HepG2 (cell line): ENCODE measurements around the gene UNC5C. TPM values are rescaled to one million over a fixed set of nuclear protein-coding genes. Genes with fewer than 3 reads are reported as not detected.

ENCODE experiments used
- ATAC-seq: fragments of 200-7000 bp; cut with Tn5 transposase; 3 replicates; pipeline ENCODE4 v1.9.1; 2020; ENCODE audit warnings: mild to moderate bottlenecking, moderate library complexity
- BruUV-seq: library from RNA; stranded (reverse); fragments of 400-500 nt; replicated peaks from 2 replicates; lab custom pipeline; 2021; lab: Mats Ljungman, UMichigan
- CTCF ChIA-PET: fragments of 300-600 bp; formaldehyde crosslinking; extraction: SDS; loops from one replicate; lab custom pipeline; 2021; ENCODE audit warnings: low total read pairs, inconsistent platforms, low intra/inter-chr PET ratio; lab: Yijun Ruan, JAX
- POLR2A ChIA-PET: fragments of 350-600 bp; sonication (Branson Sonifier 250); formaldehyde crosslinking; loops from one replicate; lab custom pipeline; 2020; ENCODE audit warnings: antibody characterized with exemption, inconsistent platforms; lab: Yijun Ruan, JAX
- DNase-seq: peaks from one replicate; pipeline ENCODE4 v3.0.0-alpha.2; 2015; ENCODE audit warnings: low spot score
- FAIRE-seq: peaks from 3 replicates; lab custom pipeline; 2011; peaks lifted over from hg19 to GRCh38; lab: Jason Lieb, UNC
- H2AFZ ChIP-seq: one replicate; pipeline ENCODE4 v1.6.1; 2011; ENCODE audit warnings: low read length, inconsistent platforms
- H3K27ac ChIP-seq: fragments of 300-600 bp; 3 replicates; pipeline ENCODE4 v1.8.0; 2011; ENCODE audit warnings: mixed run types, mild to moderate bottlenecking, mixed read lengths, low read length, inconsistent platforms; ENCODE audit not compliant: insufficient read depth; ENCODE audit errors: extremely low read length
- H3K27me3 ChIP-seq, 2 experiments: fragments of 200-600 bp in 1 of 2; 2 replicates in 1 of 2; 3 replicates in 1 of 2; pipeline versions ENCODE4 v1.6.0 to v1.8.0; 2011; ENCODE audit warnings: low read length in 2 of 2, mild to moderate bottlenecking in 2 of 2, moderate library complexity in 2 of 2, inconsistent platforms in 1 of 2; ENCODE audit not compliant: insufficient read depth in 2 of 2, control insufficient read depth in 1 of 2
- H3K36me3 ChIP-seq, 2 experiments: fragments of 200-600 bp in 1 of 2; replicated peaks in 1 of 2; 2 replicates in 1 of 2; 3 replicates in 1 of 2; pipeline versions ENCODE4 v1.5.1 to v1.8.0; 2011; ENCODE audit warnings: low read length in 2 of 2, inconsistent platforms in 1 of 2; ENCODE audit not compliant: insufficient read depth in 2 of 2, control insufficient read depth in 1 of 2
- H3K4me1 ChIP-seq: 2 replicates; pipeline ENCODE4 v1.5.1; 2012; ENCODE audit warnings: low read length, inconsistent platforms; ENCODE audit not compliant: insufficient read depth
- H3K4me2 ChIP-seq: 2 replicates; pipeline ENCODE4 v1.6.0; 2011; ENCODE audit warnings: low read depth, low read length, inconsistent platforms
- H3K4me3 ChIP-seq, 3 experiments: fragments of 200-600 bp in 1 of 3; sonication (generic), shearing (Covaris generic) in 1 of 3; replicated peaks in 1 of 3; 2 replicates each; pipeline ENCODE4 v1.5.1; 2011 to 2016; ENCODE audit warnings: low read length in 3 of 3, inconsistent platforms in 2 of 3, low read depth in 2 of 3, mild to moderate bottlenecking in 2 of 3, control low read depth in 1 of 3, mixed read lengths in 1 of 3; ENCODE audit not compliant: insufficient read depth in 1 of 3
- H3K79me2 ChIP-seq: one replicate; pipeline ENCODE4 v1.6.1; 2011; ENCODE audit warnings: low read length, inconsistent platforms; ENCODE audit not compliant: insufficient read depth
- H3K9ac ChIP-seq: 2 replicates; pipeline ENCODE4 v1.6.0; 2011; ENCODE audit warnings: mild to moderate bottlenecking, low read depth, low read length, inconsistent platforms; ENCODE audit not compliant: insufficient read depth
- H3K9me3 ChIP-seq: 2 replicates; pipeline ENCODE4 v1.5.1; 2012; ENCODE audit warnings: mild to moderate bottlenecking, low read length
- H4K20me1 ChIP-seq: 2 replicates; pipeline ENCODE4 v1.6.0; 2011; ENCODE audit warnings: inconsistent platforms, mild to moderate bottlenecking, low read length, moderate library complexity; ENCODE audit not compliant: insufficient read depth
- AGO1 ChIP-seq: fragments of 200-400 bp; formaldehyde crosslinking; IDR thresholded peaks from 2 replicates; pipeline ENCODE4 v1.6.1; 2017; ENCODE audit warnings: mild to moderate bottlenecking, low read depth, low read length, moderate library complexity; ENCODE audit not compliant: poor library complexity, severe bottlenecking
- ARNT2 ChIP-seq: sonication (generic); formaldehyde crosslinking; IDR thresholded peaks from 2 replicates; pipeline ENCODE4 v1.8.0; 2022; ENCODE audit warnings: mild to moderate bottlenecking, low read depth, missing genetic modification reagents, moderate library complexity
- CCDC6 ChIP-seq: sonication (generic); formaldehyde crosslinking; IDR thresholded peaks from 2 replicates; pipeline ENCODE4 v1.8.1; 2022; ENCODE audit warnings: mild to moderate bottlenecking, missing genetic modification reagents, moderate library complexity
- MNT ChIP-seq: fragments of 450-650 bp; IDR thresholded peaks from 2 replicates; pipeline ENCODE4 v1.6.1; 2016
- NRL ChIP-seq: sonication (generic); formaldehyde crosslinking; IDR thresholded peaks from 2 replicates; pipeline ENCODE4 v1.5.0; 2020; ENCODE audit warnings: missing genetic modification reagents, mild to moderate bottlenecking, moderate library complexity, borderline replicate concordance
- SATB2 ChIP-seq: sonication (generic); formaldehyde crosslinking; IDR thresholded peaks from 2 replicates; pipeline ENCODE4 v1.5.0; 2020; ENCODE audit warnings: missing genetic modification reagents
- THAP11 ChIP-seq: IDR thresholded peaks from 2 replicates; pipeline ENCODE4 v1.6.1; 2016; ENCODE audit warnings: missing biosample characterization, missing genetic modification reagents
- ZBTB4 ChIP-seq: sonication (generic); formaldehyde crosslinking; IDR thresholded peaks from 2 replicates; pipeline ENCODE4 v1.4.0; 2020; ENCODE audit warnings: missing genetic modification reagents, mild to moderate bottlenecking, borderline replicate concordance
- WGBS: methylation state at CpG from one replicate; pipeline ENCODE4 v1.1.6; 2017; ENCODE audit warnings: low lambda C conversion rate; 5-methylcytosine and 5-hydroxymethylcytosine counted together
- in situ Hi-C: cut with HindIII; loops from 2 replicates; pipeline ENCODE4 v1.10.0; 2017; ENCODE audit warnings: low pct_unique_long_range_greater_than_20kb; ENCODE audit not compliant: extremely low pct_ligation_motif_present
- intact Hi-C: fragments of 100-400 bp; cut with micrococcal nuclease; formaldehyde crosslinking; loops from one replicate; pipeline ENCODE4 v1.10.0; 2022; ENCODE audit not compliant: unreplicated experiment
- polyA plus RNA-seq, 8 experiments: library from polyadenylated mRNA; depleted of rRNA in 3 of 8; stranded (reverse) in 7 of 8; unstranded in 1 of 8; fragments of >200 nt; fragmentation: Illumina TruSeq in 4 of 8; extraction: Trizol in 4 of 8; gene quantifications; 2 replicates each; pipeline versions ENCODE4 v1.2.1 to v1.2.3, GENCODE V29; 2011 to 2016; ENCODE audit warnings: low read depth in 4 of 8, missing spikeins in 1 of 8, mixed read lengths in 1 of 8; ENCODE audit not compliant: insufficient read depth in 1 of 8
- total RNA-seq, 5 experiments: library from RNA; depleted of rRNA; stranded (reverse); fragments of >200 nt; fragmentation: Illumina TruSeq; extraction: Trizol; gene quantifications; 2 replicates each; pipeline ENCODE4 v1.2.3, GENCODE V29; 2016; ENCODE audit warnings: low read depth in 1 of 5
- TF ChIP-seq, protein P1 (sequence below): IDR thresholded peaks from 2 replicates; pipeline ENCODE4 v1.6.1; 2012; ENCODE audit warnings: low read depth, low read length, improper control_type of control experiment
- TF ChIP-seq, protein P2 (sequence below): IDR thresholded peaks from 2 replicates; pipeline ENCODE4 v1.6.1; 2016; ENCODE audit warnings: low read depth, control low read depth
- TF ChIP-seq, protein P3 (sequence below): sonication (generic); formaldehyde crosslinking; IDR thresholded peaks from 2 replicates; pipeline ENCODE4 v1.5.1; 2020; ENCODE audit warnings: missing genetic modification reagents, mild to moderate bottlenecking, borderline replicate concordance

Gene UNC5C
- total and polyA plus RNA-seq, 2 of the 13 experiments (the other 11 are each of a cell fraction or from before 2014, with no cell fraction given), result not detected

DNA sequence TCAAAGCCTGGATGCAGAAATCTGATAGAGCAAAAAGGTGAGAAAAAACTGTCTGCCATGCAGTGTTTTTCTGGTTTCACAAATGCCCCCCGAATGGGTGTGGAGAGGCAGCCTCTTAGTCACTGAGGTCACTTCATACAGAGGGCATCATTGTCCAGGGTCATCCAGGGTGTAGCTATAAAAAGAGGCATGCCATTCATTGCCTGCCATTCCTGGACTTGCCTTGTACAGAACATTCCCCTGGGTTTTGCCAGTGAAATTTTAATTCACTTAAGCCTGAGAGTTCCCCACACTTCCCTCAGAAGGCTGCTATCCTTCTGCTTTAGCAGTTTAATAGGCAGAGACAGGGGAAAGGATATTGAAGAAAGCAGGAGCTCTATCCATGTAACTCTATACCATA, 230.3 kb downstream of the UNC5C start:
- H3K36me3 ChIP-seq, result no peaks in the 10 kb centered on the region
- no peaks in the 10 kb centered on the region for H3K9me3 ChIP-seq
- DNase-seq (no peak), FAIRE-seq (no peak), ATAC-seq (no peak)
- no peak overlapping the region for H3K4me3 ChIP-seq
- H4K20me1 ChIP-seq, result no peaks in the 10 kb centered on the region
- ChIA-PET CTCF (no interaction called here), POLR2A (no interaction called here)
- WGBS, result 0% methylated on average over 1 of the region's 1 CpG
- no peak overlapping the region for H3K9ac ChIP-seq
- TF ChIP-seq ZBTB4 (CRISPR knock-in tag) (no peak), CCDC6 (no peak), SATB2 (CRISPR knock-in tag) (no peak), AGO1 (no peak), NRL (CRISPR knock-in tag) (no peak), THAP11 (no peak), ARNT2 (CRISPR knock-in tag) (no peak), MNT (no peak)
- TF ChIP-seq, protein P1, sequence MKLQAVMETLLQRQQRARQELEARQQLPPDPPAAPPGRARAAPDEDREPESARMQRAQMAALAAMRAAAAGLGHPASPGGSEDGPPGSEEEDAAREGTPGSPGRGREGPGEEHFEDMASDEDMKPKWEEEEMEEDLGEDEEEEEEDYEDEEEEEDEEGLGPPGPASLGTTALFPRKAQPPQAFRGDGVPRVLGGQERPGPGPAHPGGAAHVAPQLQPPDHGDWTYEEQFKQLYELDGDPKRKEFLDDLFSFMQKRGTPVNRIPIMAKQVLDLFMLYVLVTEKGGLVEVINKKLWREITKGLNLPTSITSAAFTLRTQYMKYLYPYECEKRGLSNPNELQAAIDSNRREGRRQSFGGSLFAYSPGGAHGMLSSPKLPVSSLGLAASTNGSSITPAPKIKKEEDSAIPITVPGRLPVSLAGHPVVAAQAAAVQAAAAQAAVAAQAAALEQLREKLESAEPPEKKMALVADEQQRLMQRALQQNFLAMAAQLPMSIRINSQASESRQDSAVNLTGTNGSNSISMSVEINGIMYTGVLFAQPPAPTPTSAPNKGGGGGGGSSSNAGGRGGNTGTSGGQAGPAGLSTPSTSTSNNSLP, result no peak
- TF ChIP-seq, protein P2, sequence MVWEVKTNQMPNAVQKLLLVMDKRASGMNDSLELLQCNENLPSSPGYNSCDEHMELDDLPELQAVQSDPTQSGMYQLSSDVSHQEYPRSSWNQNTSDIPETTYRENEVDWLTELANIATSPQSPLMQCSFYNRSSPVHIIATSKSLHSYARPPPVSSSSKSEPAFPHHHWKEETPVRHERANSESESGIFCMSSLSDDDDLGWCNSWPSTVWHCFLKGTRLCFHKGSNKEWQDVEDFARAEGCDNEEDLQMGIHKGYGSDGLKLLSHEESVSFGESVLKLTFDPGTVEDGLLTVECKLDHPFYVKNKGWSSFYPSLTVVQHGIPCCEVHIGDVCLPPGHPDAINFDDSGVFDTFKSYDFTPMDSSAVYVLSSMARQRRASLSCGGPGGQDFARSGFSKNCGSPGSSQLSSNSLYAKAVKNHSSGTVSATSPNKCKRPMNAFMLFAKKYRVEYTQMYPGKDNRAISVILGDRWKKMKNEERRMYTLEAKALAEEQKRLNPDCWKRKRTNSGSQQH (CRISPR knock-in tag), result no peak
- TF ChIP-seq, protein P3, sequence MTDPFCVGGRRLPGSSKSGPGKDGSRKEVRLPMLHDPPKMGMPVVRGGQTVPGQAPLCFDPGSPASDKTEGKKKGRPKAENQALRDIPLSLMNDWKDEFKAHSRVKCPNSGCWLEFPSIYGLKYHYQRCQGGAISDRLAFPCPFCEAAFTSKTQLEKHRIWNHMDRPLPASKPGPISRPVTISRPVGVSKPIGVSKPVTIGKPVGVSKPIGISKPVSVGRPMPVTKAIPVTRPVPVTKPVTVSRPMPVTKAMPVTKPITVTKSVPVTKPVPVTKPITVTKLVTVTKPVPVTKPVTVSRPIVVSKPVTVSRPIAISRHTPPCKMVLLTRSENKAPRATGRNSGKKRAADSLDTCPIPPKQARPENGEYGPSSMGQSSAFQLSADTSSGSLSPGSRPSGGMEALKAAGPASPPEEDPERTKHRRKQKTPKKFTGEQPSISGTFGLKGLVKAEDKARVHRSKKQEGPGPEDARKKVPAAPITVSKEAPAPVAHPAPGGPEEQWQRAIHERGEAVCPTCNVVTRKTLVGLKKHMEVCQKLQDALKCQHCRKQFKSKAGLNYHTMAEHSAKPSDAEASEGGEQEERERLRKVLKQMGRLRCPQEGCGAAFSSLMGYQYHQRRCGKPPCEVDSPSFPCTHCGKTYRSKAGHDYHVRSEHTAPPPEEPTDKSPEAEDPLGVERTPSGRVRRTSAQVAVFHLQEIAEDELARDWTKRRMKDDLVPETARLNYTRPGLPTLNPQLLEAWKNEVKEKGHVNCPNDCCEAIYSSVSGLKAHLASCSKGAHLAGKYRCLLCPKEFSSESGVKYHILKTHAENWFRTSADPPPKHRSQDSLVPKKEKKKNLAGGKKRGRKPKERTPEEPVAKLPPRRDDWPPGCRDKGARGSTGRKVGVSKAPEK (CRISPR knock-in tag), result no peak
- no peak overlapping the region for H3K4me2 ChIP-seq
- H3K27ac ChIP-seq, result no peak overlapping the region
- in situ Hi-C loops, result no loop called here
- intact Hi-C loops, result no loop called here
- no peaks in the 10 kb centered on the region for H3K79me2 ChIP-seq
- no peaks in the 10 kb centered on the region for H3K4me1 ChIP-seq
- H2AFZ ChIP-seq, result no peak overlapping the region
- no peaks in the 10 kb centered on the region for H3K27me3 ChIP-seq
- no TSS peak for BruUV-seq
